ENCODE results near the gene NACC1.

The NACC1 gene

GRCh38 chr19:13087795-13088537, 30.1 kb upstream of the NACC1 start:
- in situ Hi-C loops (cut with HindIII; ENCODE audit: low sequenced_read_pairs) = no loop called here

GRCh38 chr19:13089139-13089856, 28.8 kb upstream of the NACC1 start:
- in situ Hi-C loops (cut with HindIII; ENCODE audit: low sequenced_read_pairs) = no loop called here

- in situ Hi-C loops (cut with HindIII; ENCODE audit: low sequenced_read_pairs) = no loop called here
These were observed 28.1 kb upstream of the NACC1 start for GRCh38 chr19:13089857-13090507.

DNA sequence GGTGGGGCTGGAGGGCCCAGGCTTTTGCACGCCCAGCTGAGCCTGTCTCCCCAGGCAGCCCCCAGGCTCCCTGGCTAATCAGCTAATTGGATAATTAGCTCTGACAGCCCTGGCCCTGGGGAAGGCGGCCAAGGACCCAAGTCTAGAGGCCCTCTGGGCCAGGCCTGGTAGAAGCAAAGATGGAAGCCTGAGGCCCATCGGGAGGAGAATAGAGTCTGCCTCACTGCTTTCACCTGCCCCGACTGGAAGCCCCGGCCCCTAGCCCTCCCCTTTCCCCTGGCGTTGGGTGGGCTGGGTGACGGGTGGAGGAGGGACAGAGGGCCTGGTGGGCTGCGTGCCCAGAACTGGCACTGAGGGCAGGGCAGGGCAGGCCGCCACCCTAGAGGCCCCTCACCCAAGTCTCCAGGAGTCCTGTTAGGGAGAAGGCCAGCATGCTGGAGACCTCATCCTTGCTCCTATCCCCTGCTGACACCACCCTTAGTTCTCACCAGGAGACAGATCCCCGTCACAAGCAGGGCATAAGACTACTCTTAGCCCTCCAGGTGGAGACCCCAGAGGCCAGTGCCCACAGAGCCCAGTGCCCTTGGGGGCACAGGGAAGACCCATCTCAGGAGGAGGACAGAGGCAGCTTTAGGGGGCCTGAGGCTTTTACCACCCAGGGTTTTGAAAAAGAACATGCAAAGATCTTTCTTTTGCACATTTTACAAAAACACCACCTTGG, 27.4 kb upstream of the NACC1 start:
- in situ Hi-C loops (cut with HindIII; ENCODE audit: low sequenced_read_pairs) = no loop called here

DNA sequence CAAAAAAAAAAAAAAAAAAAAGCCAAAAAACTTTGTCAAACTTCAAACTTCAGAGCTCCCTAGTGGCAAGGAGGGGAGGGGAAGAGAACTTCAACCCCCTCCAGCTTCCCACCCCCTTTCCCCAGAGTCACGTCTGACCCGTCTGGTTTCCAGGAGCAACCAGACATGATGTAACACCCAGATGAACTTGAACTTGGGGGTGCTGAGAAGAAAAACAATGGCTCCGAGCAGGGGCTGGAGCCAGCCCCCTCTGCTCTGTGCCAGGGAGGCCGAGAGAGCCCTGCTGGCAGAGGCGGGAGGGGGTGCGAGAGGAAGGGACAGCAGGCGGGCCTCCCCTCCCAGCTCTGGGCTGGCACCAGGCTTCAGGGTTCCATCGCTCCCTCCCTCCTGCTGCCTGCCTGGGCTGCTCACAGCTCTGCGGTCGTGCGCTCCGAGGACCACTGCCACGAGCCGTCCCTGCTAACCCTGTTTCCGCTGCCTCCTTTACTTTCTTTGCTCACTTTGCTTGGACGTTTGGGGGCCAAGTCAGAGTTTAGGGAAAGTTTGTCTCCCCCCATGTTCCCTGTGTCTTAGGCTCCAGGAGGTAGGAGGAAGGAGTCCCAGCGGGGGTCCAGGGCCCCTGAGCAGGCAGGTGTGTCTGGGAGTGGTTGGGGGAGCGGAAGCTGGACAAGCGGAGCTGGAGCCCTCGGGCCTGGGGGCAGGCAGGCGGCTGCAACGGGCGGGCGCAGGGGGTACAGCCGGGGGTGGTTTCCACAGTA, 26.5 kb upstream of the NACC1 start:
- in situ Hi-C loops (cut with HindIII; ENCODE audit: low sequenced_read_pairs) = no loop called here

GRCh38 chr19:13092158-13092543, 25.9 kb upstream of the NACC1 start:
- in situ Hi-C loops (cut with HindIII; ENCODE audit: low sequenced_read_pairs) = no loop called here

- in situ Hi-C loops (cut with HindIII; ENCODE audit: low sequenced_read_pairs) = no loop called here
These were observed 25.3 kb upstream of the NACC1 start for GRCh38 chr19:13092606-13093235.

DNA sequence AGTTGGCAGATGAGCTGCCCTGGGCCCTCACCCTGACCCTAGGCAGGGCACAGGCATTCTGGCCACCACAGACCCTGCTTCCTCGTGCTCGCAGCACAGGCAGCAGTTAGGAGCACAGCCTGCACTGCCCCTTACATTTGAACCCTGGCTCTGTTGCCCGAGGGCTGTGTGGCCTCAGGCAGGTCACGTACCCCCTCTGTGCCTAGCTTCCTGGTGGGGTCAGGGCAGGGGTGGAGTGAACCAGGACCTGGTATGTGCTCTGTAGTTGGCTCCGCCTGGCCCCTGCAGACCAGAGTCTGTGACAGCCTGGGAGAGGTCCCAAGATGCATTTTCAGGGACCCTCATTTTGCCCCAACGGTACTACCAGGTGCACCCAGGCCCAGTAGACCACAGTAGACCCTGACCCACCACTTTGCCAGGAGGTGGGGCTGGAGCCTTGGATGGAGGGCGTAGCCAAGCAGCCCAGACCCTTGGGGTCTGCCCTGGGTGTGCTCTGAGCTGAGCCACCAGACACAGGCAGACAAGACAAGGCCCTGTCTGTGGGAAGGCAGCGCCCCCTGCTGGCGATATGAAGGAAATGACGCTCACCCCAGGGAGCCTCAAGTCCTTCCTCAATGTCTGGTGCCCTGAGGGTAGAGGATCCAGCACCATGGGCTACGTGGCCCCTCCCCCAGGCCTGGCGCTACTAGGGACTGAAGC, 24.5 kb upstream of the NACC1 start:
- in situ Hi-C loops (cut with HindIII; ENCODE audit: low sequenced_read_pairs) = no loop called here

DNA sequence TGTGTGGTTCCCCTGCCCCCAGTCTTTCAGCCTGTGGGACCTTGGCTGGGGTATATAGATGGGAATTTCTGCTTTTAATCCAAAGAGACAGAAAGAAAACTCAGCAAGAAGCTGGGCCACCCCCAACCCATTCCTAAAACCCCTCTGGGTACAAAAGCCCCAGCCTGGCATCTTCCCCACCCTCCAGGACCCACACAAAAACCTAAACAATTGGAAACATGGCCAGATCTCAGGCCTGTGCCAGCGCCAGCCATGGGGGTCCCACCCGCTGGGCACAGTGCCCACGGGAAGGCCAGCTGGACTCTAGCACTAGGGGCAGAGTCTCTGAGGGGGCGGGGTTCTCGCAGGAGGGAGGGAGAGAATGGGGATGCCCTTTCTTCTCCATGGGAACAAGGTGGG, 24.0 kb upstream of the NACC1 start:
- in situ Hi-C loops (cut with HindIII; ENCODE audit: low sequenced_read_pairs) = no loop called here

DNA sequence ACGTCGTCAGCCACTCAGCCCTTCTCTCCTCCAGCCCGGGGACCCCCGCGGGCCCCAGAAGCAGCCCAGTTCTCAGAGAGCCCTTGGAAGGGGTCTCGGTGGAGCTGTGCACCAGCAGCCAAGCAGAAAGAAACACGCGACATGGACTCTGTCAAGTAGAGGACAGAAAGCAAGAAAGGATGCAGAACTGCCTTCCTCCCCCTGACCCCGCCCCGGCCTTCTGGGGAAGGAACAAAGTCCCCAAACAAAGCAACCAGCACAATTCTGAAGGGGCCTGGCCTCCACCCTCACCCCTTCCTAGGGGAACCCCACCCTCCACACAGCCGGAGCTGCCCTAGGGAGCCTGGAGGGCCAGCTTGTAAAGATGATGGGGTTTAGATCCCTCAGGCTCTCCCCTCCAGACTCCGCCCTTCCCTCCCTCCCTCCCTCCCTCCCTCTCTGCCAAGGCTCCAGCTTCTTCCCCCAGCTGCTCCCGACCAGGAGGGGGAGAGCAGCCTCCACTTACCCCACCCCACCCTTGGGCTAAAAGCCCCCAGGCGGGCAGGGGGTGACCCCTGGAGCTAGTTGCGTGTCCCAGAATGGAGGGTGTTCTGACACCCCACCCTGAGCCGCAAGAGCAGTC, 23.2 kb upstream of the NACC1 start:
- in situ Hi-C loops (cut with HindIII; ENCODE audit: low sequenced_read_pairs) = no loop called here

DNA sequence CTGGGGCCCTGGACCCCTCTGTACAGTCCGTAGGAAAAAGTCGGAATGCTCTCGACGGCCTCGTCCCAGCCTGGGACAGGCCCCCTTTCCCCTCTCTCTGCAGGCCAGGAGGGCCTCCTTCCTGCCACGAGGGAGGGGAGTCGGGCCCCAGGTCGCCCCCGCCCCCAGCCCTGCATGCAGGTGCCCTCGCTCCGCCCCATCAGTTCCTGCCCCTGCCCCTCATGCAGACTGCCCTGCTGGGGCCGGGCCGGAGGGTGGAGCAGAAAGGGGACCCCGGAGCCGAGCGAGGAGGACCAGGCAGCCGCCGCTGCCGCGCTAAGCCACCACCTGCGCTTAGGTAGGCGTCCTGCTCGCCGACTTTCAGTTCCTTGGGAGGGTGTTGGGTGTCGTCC, 22.7 kb upstream of the NACC1 start:
- in situ Hi-C loops (cut with HindIII; ENCODE audit: low sequenced_read_pairs) = no loop called here

- in situ Hi-C loops (cut with HindIII; ENCODE audit: low sequenced_read_pairs) = no loop called here
These were observed 21.8 kb upstream of the NACC1 start for GRCh38 chr19:13095934-13096927.

DNA sequence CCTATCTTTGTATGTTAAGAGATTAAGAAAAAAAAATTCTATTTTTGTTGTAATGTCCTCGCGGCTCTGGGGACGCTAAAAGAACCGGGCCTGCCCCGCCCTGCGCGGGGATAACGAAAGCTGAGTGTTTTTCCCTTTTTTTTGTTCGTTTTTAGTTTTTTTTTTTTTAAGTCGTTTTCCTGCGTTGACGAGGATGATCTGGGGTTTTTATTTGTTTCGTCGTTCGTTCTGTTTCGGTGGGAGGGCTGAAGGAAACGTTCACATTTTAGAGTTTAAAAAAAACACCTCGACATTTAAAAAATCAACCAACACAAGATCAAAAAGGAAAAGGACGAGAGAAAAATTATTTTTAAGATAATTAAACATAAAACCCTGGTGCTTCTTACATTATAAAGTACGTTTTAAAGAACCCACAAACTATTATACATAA, 21.0 kb upstream of the NACC1 start:
- in situ Hi-C loops (cut with HindIII; ENCODE audit: low sequenced_read_pairs) = no loop called here

- in situ Hi-C loops (cut with HindIII; ENCODE audit: low sequenced_read_pairs) = no loop called here
These were observed 20.4 kb upstream of the NACC1 start for GRCh38 chr19:13097463-13098258.

DNA sequence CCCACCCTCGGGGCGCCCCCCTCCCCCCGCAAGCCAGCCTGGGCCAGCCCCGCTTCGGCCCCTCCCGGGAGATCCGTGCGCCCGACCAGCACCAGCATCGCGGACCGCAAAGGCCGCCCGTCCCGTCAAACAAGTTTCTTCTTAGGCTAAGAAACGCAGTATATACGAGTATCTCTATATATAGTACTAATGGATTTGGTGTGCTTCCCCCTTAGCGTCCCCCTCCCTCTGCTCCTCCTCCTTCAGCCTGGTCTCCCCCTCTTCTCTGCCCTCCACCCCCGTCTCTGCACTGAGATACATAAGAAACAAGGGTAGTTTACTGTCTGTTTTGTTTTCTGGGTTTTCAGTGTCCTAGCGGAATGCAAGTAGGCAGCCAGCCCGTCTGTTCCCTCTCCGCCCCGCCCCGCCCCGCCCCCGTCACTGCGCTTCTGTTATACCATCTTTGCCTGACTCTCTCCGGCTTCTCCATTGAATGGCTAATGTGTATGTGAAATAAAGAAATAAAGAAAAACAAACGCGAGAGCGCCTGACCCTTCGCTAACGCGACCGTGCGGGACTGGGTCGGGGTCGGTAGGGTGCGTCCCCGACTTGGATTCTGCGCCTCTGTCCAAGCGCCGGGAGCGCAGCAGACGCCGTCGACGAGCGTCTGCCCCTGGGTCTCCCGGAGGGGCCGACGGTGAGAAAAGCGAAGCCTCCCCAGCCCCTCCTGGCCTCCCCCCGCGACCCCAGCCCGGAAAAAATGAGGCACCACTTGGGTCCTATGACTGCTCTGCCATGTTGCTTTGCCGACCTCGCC, 19.6 kb upstream of the NACC1 start:
- in situ Hi-C loops (cut with HindIII; ENCODE audit: low sequenced_read_pairs) = no loop called here
